WTC11 (cell line): ENCODE data around the gene TNFRSF19. TPM values are rescaled to one million over a fixed set of nuclear protein-coding genes. Genes with fewer than 3 reads are reported as not detected.

Source experiments
- ATAC-seq: fragments of 200-7000 bp; cut with Tn5 transposase; 2 replicates; pipeline ENCODE4 v1.10.0; 2021; ENCODE audit warnings: mild to moderate bottlenecking, moderate library complexity
- CTCF ChIA-PET: fragments of 300-600 bp; sonication (Branson Sonifier 250); formaldehyde crosslinking; loops from one replicate; lab custom pipeline; 2021; ENCODE audit warnings: antibody characterized with exemption; lab: Charles Lee
- POLR2A ChIA-PET: fragments of 350-600 bp; sonication (Branson Sonifier 250); formaldehyde crosslinking; loops from one replicate; lab custom pipeline; 2021; ENCODE audit warnings: antibody characterized with exemption; lab: Charles Lee
- DNase-seq: peaks from one replicate; pipeline ENCODE4 v3.0.0; 2021; ENCODE audit warnings: low spot score
- H3K27ac Mint-ChIP-seq: 2 replicates; pipeline ENCODE4 v1.8.0; 2021; ENCODE audit warnings: mixed read lengths
- H3K27me3 Mint-ChIP-seq: 2 replicates; pipeline ENCODE4 v1.8.0; 2021; ENCODE audit warnings: low read depth, mild to moderate bottlenecking, moderate library complexity, mixed read lengths
- H3K36me3 Mint-ChIP-seq: 2 replicates; pipeline ENCODE4 v1.8.0; 2021; ENCODE audit warnings: mixed read lengths
- H3K4me1 Mint-ChIP-seq: 2 replicates; pipeline ENCODE4 v1.8.0; 2022; ENCODE audit warnings: mixed read lengths
- H3K4me3 Mint-ChIP-seq: 2 replicates; pipeline ENCODE4 v1.8.0; 2021; ENCODE audit warnings: mild to moderate bottlenecking, moderate library complexity, mixed read lengths
- H3K9me3 Mint-ChIP-seq: 2 replicates; pipeline ENCODE4 v1.8.0; 2021; ENCODE audit warnings: mixed read lengths
- ATF3 ChIP-seq: sonication (generic); formaldehyde crosslinking; conservative IDR thresholded peaks from 2 replicates; pipeline ENCODE4 v1.8.1; 2022; ENCODE audit warnings: mild to moderate bottlenecking, missing genetic modification reagents
- CBFB ChIP-seq: sonication (generic); formaldehyde crosslinking; IDR thresholded peaks from 2 replicates; pipeline ENCODE4 v1.8.1; 2022; ENCODE audit warnings: mild to moderate bottlenecking, low read depth, missing genetic modification reagents
- CREM ChIP-seq: sonication (generic); formaldehyde crosslinking; IDR thresholded peaks from 2 replicates; pipeline ENCODE4 v1.8.1; 2022; ENCODE audit warnings: mild to moderate bottlenecking, missing genetic modification reagents, moderate library complexity
- E2F1 ChIP-seq: sonication (generic); formaldehyde crosslinking; IDR thresholded peaks from 2 replicates; pipeline ENCODE4 v1.8.0; 2022; ENCODE audit warnings: mild to moderate bottlenecking, missing genetic modification reagents
- ELF4 ChIP-seq: sonication (generic); formaldehyde crosslinking; IDR thresholded peaks from 2 replicates; pipeline ENCODE4 v1.8.1; 2022; ENCODE audit warnings: low read depth, mild to moderate bottlenecking, moderate library complexity, missing genetic modification reagents
- EMX1 ChIP-seq: fragments of 250-450 bp; sonication (Bioruptor Pico); IDR thresholded peaks from 2 replicates; pipeline ENCODE4 v1.8.0; 2021; ENCODE audit warnings: mild to moderate bottlenecking
- ETV6 ChIP-seq: sonication (generic); formaldehyde crosslinking; IDR thresholded peaks from 2 replicates; pipeline ENCODE4 v1.8.1; 2022; ENCODE audit warnings: mild to moderate bottlenecking, missing genetic modification reagents
- MXD4 ChIP-seq: fragments of 250-450 bp; sonication (Bioruptor Pico); IDR thresholded peaks from 2 replicates; pipeline ENCODE4 v1.8.0; 2021; ENCODE audit warnings: mild to moderate bottlenecking, moderate library complexity, borderline replicate concordance
- NFYB ChIP-seq: sonication (generic); formaldehyde crosslinking; conservative IDR thresholded peaks from 2 replicates; pipeline ENCODE4 v1.8.0; 2022; ENCODE audit warnings: low read depth, missing genetic modification reagents
- NR1H2 ChIP-seq: sonication (generic); formaldehyde crosslinking; IDR thresholded peaks from 2 replicates; pipeline ENCODE4 v1.9.0; 2021; ENCODE audit warnings: mild to moderate bottlenecking, moderate library complexity, missing genetic modification reagents
- NR2C2 ChIP-seq: sonication (generic); formaldehyde crosslinking; IDR thresholded peaks from 2 replicates; pipeline ENCODE4 v1.8.0; 2022; ENCODE audit warnings: mild to moderate bottlenecking, missing genetic modification reagents
- RORB ChIP-seq: fragments of 250-450 bp; sonication (Bioruptor Pico); IDR thresholded peaks from 2 replicates; pipeline ENCODE4 v1.9.0; 2021; ENCODE audit warnings: mild to moderate bottlenecking
- TCF7 ChIP-seq: sonication (generic); formaldehyde crosslinking; IDR thresholded peaks from 2 replicates; pipeline ENCODE4 v1.8.0; 2022; ENCODE audit warnings: mild to moderate bottlenecking, low read depth, missing genetic modification reagents, moderate library complexity
- ZNF263 ChIP-seq: sonication (generic); formaldehyde crosslinking; IDR thresholded peaks from 2 replicates; pipeline ENCODE4 v1.8.1; 2022; ENCODE audit warnings: low read depth, mild to moderate bottlenecking, moderate library complexity, missing genetic modification reagents
- ZNF281 ChIP-seq: sonication (generic); formaldehyde crosslinking; IDR thresholded peaks from 2 replicates; pipeline ENCODE4 v1.8.0; 2023; ENCODE audit warnings: mild to moderate bottlenecking, missing genetic modification reagents
- ZNF317 ChIP-seq: sonication (generic); formaldehyde crosslinking; IDR thresholded peaks from 2 replicates; pipeline ENCODE4 v1.8.1; 2023; ENCODE audit warnings: low read depth, mild to moderate bottlenecking, moderate library complexity, missing genetic modification reagents, borderline replicate concordance
- total RNA-seq: library from RNA; stranded (reverse); gene quantifications from 3 replicates; pipeline ENCODE4 v1.2.3, GENCODE V29; 2021
- TF ChIP-seq, protein P1 (sequence below): sonication (generic); formaldehyde crosslinking; conservative IDR thresholded peaks from 2 replicates; pipeline ENCODE4 v1.8.1; 2023; ENCODE audit warnings: mild to moderate bottlenecking, low read depth, missing genetic modification reagents, moderate library complexity
- TF ChIP-seq, protein P2 (sequence below): sonication (generic); formaldehyde crosslinking; IDR thresholded peaks from 2 replicates; pipeline ENCODE4 v1.8.0; 2023; ENCODE audit warnings: missing genetic modification reagents, mild to moderate bottlenecking, borderline replicate concordance
- TF ChIP-seq, protein P3 (sequence below): sonication (generic); formaldehyde crosslinking; IDR thresholded peaks from 2 replicates; pipeline ENCODE4 v1.8.1; 2022; ENCODE audit warnings: mild to moderate bottlenecking, missing genetic modification reagents, moderate library complexity, borderline replicate concordance
- TF ChIP-seq, protein P4 (sequence below): sonication (generic); formaldehyde crosslinking; IDR thresholded peaks from 2 replicates; pipeline ENCODE4 v1.8.0; 2022; ENCODE audit warnings: mild to moderate bottlenecking, missing genetic modification reagents

TNFRSF19 gene
- total RNA-seq, 1 experiment from 2014 or later = 0.20 TPM

- no peak overlapping the region for H3K27ac Mint-ChIP-seq
- CTCF ChIA-PET = no interaction called here
- no peaks in the 10 kb centered on the region for H3K36me3 Mint-ChIP-seq
- POLR2A ChIA-PET = no interaction called here
- no peaks in the 10 kb centered on the region for H3K4me1 Mint-ChIP-seq
- H3K27me3 Mint-ChIP-seq = no peaks in the 10 kb centered on the region
- H3K4me3 Mint-ChIP-seq = no peak overlapping the region
- H3K9me3 Mint-ChIP-seq = no peaks in the 10 kb centered on the region
- ATAC-seq (no peak), DNase-seq (no peak)
- TF ChIP-seq NFYB (CRISPR knock-in tag) (no peak), ZNF317 (CRISPR knock-in tag) (no peak), CREM (CRISPR knock-in tag) (no peak), ATF3 (CRISPR knock-in tag) (no peak), NR1H2 (CRISPR knock-in tag) (no peak), CBFB (CRISPR knock-in tag) (no peak), TCF7 (CRISPR knock-in tag) (no peak), ZNF281 (CRISPR knock-in tag) (no peak), EMX1 (no peak), ZNF263 (no peak), NR2C2 (CRISPR knock-in tag) (no peak), E2F1 (CRISPR knock-in tag) (no peak), ETV6 (no peak), RORB (CRISPR knock-in tag) (no peak), ELF4 (no peak), MXD4 (no peak)
- TF ChIP-seq, protein P1, sequence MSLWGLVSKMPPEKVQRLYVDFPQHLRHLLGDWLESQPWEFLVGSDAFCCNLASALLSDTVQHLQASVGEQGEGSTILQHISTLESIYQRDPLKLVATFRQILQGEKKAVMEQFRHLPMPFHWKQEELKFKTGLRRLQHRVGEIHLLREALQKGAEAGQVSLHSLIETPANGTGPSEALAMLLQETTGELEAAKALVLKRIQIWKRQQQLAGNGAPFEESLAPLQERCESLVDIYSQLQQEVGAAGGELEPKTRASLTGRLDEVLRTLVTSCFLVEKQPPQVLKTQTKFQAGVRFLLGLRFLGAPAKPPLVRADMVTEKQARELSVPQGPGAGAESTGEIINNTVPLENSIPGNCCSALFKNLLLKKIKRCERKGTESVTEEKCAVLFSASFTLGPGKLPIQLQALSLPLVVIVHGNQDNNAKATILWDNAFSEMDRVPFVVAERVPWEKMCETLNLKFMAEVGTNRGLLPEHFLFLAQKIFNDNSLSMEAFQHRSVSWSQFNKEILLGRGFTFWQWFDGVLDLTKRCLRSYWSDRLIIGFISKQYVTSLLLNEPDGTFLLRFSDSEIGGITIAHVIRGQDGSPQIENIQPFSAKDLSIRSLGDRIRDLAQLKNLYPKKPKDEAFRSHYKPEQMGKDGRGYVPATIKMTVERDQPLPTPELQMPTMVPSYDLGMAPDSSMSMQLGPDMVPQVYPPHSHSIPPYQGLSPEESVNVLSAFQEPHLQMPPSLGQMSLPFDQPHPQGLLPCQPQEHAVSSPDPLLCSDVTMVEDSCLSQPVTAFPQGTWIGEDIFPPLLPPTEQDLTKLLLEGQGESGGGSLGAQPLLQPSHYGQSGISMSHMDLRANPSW = no peak
- TF ChIP-seq, protein P2, sequence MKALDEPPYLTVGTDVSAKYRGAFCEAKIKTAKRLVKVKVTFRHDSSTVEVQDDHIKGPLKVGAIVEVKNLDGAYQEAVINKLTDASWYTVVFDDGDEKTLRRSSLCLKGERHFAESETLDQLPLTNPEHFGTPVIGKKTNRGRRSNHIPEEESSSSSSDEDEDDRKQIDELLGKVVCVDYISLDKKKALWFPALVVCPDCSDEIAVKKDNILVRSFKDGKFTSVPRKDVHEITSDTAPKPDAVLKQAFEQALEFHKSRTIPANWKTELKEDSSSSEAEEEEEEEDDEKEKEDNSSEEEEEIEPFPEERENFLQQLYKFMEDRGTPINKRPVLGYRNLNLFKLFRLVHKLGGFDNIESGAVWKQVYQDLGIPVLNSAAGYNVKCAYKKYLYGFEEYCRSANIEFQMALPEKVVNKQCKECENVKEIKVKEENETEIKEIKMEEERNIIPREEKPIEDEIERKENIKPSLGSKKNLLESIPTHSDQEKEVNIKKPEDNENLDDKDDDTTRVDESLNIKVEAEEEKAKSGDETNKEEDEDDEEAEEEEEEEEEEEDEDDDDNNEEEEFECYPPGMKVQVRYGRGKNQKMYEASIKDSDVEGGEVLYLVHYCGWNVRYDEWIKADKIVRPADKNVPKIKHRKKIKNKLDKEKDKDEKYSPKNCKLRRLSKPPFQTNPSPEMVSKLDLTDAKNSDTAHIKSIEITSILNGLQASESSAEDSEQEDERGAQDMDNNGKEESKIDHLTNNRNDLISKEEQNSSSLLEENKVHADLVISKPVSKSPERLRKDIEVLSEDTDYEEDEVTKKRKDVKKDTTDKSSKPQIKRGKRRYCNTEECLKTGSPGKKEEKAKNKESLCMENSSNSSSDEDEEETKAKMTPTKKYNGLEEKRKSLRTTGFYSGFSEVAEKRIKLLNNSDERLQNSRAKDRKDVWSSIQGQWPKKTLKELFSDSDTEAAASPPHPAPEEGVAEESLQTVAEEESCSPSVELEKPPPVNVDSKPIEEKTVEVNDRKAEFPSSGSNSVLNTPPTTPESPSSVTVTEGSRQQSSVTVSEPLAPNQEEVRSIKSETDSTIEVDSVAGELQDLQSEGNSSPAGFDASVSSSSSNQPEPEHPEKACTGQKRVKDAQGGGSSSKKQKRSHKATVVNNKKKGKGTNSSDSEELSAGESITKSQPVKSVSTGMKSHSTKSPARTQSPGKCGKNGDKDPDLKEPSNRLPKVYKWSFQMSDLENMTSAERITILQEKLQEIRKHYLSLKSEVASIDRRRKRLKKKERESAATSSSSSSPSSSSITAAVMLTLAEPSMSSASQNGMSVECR (CRISPR knock-in tag) = no peak
- TF ChIP-seq, protein P3, sequence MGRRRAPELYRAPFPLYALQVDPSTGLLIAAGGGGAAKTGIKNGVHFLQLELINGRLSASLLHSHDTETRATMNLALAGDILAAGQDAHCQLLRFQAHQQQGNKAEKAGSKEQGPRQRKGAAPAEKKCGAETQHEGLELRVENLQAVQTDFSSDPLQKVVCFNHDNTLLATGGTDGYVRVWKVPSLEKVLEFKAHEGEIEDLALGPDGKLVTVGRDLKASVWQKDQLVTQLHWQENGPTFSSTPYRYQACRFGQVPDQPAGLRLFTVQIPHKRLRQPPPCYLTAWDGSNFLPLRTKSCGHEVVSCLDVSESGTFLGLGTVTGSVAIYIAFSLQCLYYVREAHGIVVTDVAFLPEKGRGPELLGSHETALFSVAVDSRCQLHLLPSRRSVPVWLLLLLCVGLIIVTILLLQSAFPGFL (CRISPR knock-in tag) = no peak
- TF ChIP-seq, protein P4, sequence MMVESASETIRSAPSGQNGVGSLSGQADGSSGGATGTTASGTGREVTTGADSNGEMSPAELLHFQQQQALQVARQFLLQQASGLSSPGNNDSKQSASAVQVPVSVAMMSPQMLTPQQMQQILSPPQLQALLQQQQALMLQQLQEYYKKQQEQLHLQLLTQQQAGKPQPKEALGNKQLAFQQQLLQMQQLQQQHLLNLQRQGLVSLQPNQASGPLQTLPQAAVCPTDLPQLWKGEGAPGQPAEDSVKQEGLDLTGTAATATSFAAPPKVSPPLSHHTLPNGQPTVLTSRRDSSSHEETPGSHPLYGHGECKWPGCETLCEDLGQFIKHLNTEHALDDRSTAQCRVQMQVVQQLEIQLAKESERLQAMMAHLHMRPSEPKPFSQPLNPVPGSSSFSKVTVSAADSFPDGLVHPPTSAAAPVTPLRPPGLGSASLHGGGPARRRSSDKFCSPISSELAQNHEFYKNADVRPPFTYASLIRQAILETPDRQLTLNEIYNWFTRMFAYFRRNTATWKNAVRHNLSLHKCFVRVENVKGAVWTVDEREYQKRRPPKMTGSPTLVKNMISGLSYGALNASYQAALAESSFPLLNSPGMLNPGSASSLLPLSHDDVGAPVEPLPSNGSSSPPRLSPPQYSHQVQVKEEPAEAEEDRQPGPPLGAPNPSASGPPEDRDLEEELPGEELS (CRISPR knock-in tag) = no peak
These were observed 6.9 kb upstream of the TNFRSF19 start for GRCh38 chr13:23563085-23563845.
